ENCODE data around the gene PRKG1.

PRKG1 gene

DNA sequence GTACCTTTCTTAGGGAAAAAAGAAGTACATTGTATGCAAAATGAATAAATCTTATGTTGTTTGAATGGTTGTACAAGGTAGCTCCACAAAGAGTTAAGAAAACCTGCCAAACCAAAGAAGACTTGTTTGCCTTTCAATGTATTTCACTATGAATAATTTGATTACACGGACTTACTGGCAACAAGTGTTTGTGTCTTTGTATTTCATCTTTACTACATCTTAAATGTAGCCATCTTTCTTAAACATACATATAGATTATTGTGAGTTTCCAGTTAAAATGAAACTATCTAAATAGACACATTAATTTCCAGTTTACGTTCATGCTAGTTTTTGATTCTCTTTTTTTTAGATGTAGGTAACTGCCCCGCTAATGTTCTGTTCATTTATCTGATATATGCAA lies 2.8 kb downstream of the PRKG1 start:
- no peak for DNase-seq

DNA sequence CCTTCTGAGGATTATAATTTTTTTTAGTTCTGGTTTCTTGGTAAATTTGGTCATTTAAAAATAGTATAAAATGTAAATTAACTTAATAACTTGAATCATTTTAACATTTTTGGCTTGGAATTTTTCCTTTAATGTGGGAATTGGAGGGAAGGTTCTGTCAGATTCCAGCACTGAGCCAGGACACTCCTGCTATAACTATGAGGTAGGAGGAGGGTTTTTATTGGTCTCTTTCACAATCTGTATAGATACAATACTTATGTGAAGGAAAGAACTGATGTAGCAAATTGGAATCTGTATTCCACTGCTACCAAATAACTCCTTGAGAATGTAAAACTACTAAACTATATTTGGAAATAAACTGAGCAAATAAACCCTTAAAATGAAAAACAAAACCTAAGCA lies 3.2 kb downstream of the PRKG1 start:
- no peak for DNase-seq

GRCh38 chr10:51079331-51079730 lies 5.0 kb downstream of the PRKG1 start:
- no peak for DNase-seq

- DNase-seq = no peak
Measured at GRCh38 chr10:51079766-51080165, 5.5 kb downstream of the PRKG1 start.

DNA sequence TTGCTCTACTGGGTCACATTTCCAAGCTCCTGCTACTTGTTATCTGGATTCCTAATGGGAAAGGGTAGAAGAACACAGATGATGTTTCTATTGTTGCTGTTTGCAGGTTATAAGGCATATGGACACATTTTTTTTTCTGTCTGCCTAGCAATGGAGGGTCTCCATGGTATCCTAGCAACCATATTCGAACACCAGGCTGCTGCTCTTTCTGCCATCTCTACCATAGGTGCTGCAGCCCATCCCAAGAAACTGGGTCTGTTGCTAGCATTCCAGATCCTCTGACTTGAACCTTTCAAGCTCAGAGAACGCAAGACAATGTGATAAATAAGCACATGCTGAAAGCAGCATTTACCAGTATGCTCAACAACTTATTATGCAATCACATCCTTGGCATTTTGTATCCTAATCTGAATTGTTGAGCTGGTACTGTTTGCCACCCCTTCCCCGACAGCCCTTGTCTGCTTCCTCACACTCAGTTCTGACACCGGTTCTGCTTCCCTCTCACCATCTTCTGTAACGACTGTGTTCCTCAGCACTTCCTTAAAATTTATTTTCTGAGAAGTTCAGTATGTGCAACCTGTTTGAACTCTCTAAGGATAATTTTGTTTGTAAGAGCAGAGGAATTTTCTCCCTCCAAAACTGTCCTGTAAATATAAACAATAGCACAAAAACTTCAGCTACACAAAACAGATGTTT lies 6.2 kb downstream of the PRKG1 start:
- DNase-seq = no peak

DNA sequence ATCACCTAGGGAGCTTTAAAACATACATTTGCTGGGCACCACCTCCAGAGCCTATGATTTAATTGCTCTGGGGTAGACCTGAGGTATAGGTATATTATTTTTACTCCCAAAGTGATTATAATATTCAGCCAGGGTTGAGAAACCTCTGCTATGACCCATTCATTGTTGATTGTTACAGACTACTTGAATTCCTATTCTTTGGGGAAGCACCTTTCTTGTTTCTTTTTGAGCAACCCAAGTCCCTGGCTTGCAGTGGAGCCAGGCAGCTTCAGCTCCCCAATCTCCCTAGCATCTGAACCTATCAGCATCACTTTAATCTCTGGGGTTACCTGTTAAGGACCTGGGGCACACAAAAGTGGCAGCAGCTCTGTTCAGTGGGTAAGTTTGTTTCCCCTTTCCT lies 8.6 kb downstream of the PRKG1 start:
- DNase-seq = no peak

DNA sequence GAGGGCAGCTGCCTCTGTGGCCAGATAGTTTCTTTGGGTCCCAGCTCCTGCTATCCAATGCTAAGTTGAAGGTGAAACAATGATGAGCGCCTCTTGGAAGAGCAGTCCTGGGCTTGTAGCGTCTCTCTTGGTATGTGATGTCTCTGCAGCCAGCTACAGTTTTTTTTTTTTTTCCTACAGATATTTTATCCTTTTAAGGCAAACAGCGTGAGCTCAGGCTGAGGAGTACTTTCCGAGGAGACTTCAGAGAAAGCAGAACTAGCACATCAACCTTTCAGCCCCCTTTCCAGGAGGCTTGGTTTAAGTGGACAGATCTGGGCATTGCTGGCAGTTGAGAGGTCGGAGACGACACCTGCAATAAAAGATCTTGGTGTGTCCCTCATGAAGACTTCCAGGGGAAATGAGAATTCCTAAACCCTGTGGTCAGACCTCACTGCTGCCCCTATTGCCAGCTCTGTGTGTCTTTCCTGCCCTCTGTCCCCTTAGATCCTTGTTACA lies 9.1 kb downstream of the PRKG1 start:
- DNase-seq = no peak

DNA sequence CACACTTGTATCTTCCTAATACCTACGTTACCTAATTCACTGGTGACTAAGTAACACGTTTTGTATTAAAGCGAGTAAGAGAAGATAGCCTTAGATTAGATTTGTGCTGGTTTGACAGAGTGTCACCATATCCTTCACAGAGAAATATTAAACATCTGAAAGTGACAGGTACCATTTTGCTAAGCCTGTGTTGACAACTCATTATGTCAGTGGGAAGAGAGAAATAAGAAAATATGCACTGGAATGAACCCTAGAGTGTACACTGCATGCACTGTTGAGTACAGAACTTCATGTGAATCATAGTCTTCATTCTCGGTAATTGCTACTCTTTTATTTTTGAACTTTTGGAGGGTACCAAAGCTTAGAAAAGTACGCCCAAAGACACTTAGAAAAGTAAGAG lies 10.9 kb downstream of the PRKG1 start:
- DNase-seq = no peak

- no peak for DNase-seq
Measured at GRCh38 chr10:51086710-51087109, 12.4 kb downstream of the PRKG1 start.

DNA sequence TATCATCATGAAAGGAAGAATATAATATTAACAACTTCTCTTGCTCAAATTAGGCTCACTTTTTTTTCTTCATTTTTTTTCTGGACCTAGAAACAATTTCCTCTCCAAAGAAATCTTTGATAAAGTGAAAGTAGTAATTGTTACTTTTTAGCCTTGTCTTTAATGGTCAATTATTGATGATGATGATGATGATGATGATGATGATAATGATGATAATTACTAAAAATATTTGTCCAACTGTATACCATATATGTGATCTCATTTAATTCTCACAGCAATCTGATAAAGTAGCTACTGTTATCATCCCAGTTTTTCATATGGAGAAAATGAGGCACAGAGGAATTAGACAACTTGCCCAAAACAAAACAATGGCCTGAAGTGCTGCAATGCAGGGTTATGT lies 12.8 kb downstream of the PRKG1 start:
- DNase-seq = no peak

DNA sequence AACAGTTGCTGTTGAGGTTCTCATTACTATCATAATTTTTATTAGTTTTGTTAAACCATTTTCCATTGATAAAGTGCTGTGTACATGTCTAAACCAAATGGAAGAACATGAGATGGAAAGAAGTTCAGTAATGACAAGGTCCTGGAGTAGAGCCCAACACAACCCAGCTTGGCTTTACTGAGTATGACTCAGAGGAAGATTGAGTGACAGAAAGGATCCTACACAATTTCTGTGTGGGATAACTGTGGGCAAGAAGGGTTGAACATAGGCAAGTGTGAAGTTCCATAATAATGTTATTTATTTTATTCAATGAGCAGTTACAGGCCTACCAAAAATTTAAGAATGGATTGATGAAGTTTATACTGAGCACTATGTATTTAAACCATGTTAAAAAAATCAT lies 15.9 kb downstream of the PRKG1 start:
- no peak for DNase-seq

DNA sequence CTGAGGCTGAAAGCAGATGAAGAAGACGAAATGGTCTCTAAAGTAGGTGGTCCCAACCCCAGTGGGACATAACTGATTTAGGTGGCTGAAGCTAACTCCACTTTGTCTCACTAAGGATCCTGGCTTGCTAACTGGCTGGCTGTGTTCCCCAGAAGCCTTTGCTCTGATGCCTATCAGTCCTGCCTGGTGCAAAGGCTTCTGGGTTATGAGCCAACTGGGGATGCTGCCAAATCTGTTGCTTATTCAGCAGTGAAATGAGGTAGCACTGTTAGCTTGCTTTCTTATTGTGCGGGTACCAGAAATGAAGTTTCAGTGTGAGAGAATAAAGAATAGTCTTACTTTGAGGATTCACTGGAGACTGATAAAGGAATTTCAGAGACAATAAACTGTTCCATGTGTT lies 18.1 kb downstream of the PRKG1 start:
- no peak for DNase-seq

DNA sequence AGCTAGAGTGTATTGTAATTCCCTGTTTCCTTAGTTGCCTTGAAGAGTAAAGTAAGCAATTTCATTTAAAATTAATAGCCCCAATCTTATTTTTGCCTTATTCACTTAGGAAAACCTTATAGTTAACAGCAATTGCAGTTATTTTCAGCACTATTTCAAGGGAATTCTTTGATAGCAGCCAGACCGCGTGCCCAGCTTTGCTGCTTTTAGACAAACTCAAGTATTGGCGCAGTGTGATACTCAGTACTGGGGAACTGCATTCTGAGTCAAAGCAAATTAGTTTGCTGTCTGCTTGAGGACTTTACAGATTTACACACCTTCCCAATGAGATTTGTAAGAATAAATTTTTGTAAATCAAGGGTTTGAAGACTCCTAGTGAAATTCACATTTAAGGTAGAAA lies 21.2 kb downstream of the PRKG1 start:
- DNase-seq = no peak

- no peak for DNase-seq
Measured at GRCh38 chr10:51097546-51097945, 23.3 kb downstream of the PRKG1 start.

DNA sequence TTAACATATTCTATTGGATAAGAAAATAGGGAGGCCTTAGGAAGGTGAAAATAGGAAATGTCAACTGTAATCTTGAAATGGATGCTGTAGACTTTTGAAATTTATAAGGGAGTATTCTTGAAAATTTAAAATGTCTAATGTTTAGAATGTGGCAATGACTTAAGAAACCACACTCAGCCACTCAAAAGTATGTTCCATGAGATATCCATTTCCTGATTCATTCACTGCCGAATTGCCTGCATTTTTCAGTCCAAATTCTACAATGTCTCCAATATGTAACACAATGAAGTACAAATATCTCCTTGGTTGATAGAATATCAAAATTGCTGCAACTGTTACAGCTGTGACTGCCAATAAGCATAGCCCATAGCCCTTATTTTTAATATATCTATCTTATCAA lies 25.9 kb downstream of the PRKG1 start:
- no peak for DNase-seq

- DNase-seq = no peak
Measured at GRCh38 chr10:51103554-51104217, 29.4 kb downstream of the PRKG1 start.

- DNase-seq = no peak
Measured at GRCh38 chr10:51106311-51106945, 32.1 kb downstream of the PRKG1 start.

DNA sequence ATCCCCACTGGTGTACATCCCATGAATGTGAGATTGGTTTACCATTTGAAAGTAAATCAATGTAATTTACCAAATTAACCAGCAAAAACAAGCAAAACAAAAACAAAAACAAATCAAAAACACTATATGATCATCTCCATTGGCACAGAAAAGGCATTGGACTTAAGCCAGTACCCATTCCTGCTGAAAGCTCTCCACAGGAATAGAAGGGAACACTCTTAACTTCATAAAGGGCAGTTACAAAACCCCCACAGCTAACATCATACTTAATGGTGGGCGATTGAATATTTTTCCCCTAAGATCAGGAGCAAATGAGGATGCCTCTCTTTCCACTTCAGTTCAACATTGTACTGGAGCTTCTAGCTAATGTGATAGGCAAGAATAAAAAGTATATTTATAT lies 34.1 kb downstream of the PRKG1 start:
- DNase-seq = no peak

DNA sequence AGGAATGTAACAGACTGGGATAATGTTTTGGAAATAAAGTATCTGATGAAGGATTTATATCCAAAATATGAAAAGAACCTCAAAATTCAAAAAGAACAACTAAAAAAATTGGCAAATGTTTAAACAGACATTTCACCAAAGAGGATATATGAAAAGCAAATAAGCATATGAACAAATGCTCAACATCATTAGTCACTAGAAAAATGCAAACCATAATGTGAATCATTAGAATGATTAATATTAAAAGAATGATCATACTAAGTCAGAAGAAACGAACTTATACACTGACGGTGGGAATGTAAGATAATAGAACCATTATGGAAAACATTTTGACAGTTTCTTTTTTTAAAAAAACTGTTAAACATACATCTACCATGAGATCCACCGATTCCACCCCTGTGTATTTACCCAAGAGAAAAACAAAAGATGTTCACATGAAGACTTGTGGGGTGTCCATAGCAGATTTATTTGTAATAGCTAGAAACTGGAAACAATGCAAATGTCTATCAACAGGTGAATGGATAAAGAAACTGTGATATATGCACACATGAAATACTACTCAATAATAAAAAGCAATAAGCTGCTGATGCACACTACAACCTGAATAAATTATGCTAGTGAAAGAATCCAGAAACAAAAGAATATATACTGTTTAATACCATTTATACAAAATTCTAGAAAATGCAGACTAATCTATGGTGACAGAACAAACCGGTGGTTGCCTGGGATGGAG lies 35.7 kb downstream of the PRKG1 start:
- no peak for DNase-seq

- no peak for DNase-seq
Measured at GRCh38 chr10:51112013-51112412, 37.7 kb downstream of the PRKG1 start.

DNA sequence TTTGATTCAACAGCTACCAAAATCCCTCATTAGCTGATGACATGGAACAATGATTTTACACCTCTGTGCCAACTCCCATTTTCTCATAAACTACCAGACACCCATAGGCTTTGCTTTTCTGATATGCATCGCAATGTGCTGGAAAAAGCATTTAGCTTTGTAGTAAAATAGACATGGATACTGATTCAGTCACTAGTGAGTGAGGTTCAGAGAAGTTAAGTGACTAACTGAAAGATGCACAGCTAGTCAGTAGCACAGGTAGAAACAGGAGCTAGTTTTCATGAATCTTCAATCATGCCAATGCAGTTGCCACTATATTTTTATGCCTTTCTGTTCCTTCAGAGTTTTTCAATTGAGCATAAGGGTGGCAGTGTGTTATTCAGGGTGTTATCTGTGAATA lies 38.7 kb downstream of the PRKG1 start:
- no peak for DNase-seq

- DNase-seq = no peak
Measured at GRCh38 chr10:51117053-51117660, 42.9 kb downstream of the PRKG1 start.

GRCh38 chr10:51117794-51118193 lies 43.5 kb downstream of the PRKG1 start:
- DNase-seq = no peak
